Loucy (cell line): ENCODE data around the gene PPID.

ENCODE experiments used
- H2AFZ ChIP-seq: fragments of 200-600 bp; sonication (generic); 2 replicates; pipeline ENCODE4 v1.6.0; 2016; ENCODE audit warnings: antibody characterized with exemption, mild to moderate bottlenecking, low read length, moderate library complexity
- H3F3A ChIP-seq: fragments of 200-600 bp; 2 replicates; pipeline ENCODE4 v1.6.0; 2016; ENCODE audit warnings: antibody characterized with exemption, low read depth, mild to moderate bottlenecking
- H3K27me3 ChIP-seq: fragments of 200-600 bp; sonication (generic); 2 replicates; pipeline ENCODE4 v1.6.1; 2014; ENCODE audit warnings: low read length, mild to moderate bottlenecking; ENCODE audit not compliant: insufficient read depth, poor library complexity, severe bottlenecking
- H3K36me3 ChIP-seq: fragments of 200-600 bp; sonication (generic); 2 replicates; pipeline ENCODE4 v1.6.1; 2016; ENCODE audit warnings: low read length; ENCODE audit not compliant: insufficient read depth
- H3K4me1 ChIP-seq: fragments of 200-600 bp; sonication (generic); 2 replicates; pipeline ENCODE4 v1.5.1; 2014; ENCODE audit warnings: low read length, mild to moderate bottlenecking; ENCODE audit not compliant: insufficient read depth, poor library complexity, severe bottlenecking
- H3K4me2 ChIP-seq: fragments of 200-600 bp; sonication (generic); 2 replicates; pipeline ENCODE4 v1.6.0; 2014; ENCODE audit warnings: antibody characterized with exemption, low read length, low read depth, mild to moderate bottlenecking; ENCODE audit not compliant: poor library complexity, severe bottlenecking
- H3K4me3 ChIP-seq: fragments of 200-600 bp; sonication (generic); 2 replicates; pipeline ENCODE4 v1.5.1; 2014; ENCODE audit warnings: low read length, mild to moderate bottlenecking, mixed read lengths; ENCODE audit not compliant: poor library complexity, severe bottlenecking
- H3K79me2 ChIP-seq: fragments of 200-600 bp; sonication (generic); 2 replicates; pipeline ENCODE4 v1.6.1; 2014; ENCODE audit warnings: low read length; ENCODE audit not compliant: insufficient read depth
- H3K9ac ChIP-seq: fragments of 200-600 bp; sonication (generic); 2 replicates; pipeline ENCODE4 v1.6.0; 2014; ENCODE audit warnings: mild to moderate bottlenecking, low read depth, low read length, moderate library complexity; ENCODE audit not compliant: poor library complexity, severe bottlenecking
- H3K9me2 ChIP-seq: fragments of 200-600 bp; sonication (generic); replicated peaks from 2 replicates; pipeline ENCODE4 v1.6.1; 2016; ENCODE audit warnings: low read depth, low read length, mixed read lengths
- H3K9me3 ChIP-seq: fragments of 200-600 bp; sonication (generic); 2 replicates; pipeline ENCODE4 v1.6.1; 2014; ENCODE audit warnings: mild to moderate bottlenecking, antibody characterized with exemption, low read length, low read depth; ENCODE audit not compliant: insufficient read depth
- H4K20me1 ChIP-seq: fragments of 200-600 bp; sonication (generic); 2 replicates; pipeline ENCODE4 v1.6.0; 2014; ENCODE audit warnings: antibody characterized with exemption, low read length, mild to moderate bottlenecking; ENCODE audit not compliant: insufficient read depth, poor library complexity, severe bottlenecking
- EZH2phosphoT487 ChIP-seq: fragments of 200-600 bp; IDR thresholded peaks from 2 replicates; pipeline ENCODE4 v1.6.1; 2018; ENCODE audit warnings: antibody characterized with exemption, mild to moderate bottlenecking, moderate library complexity, borderline replicate concordance
- TF ChIP-seq, protein P1 (sequence below): fragments of 200-600 bp; sonication (generic); conservative IDR thresholded peaks from 2 replicates; pipeline ENCODE4 v1.5.1; 2014; ENCODE audit warnings: mild to moderate bottlenecking, antibody characterized with exemption, low read length

The PPID gene

GRCh38 chr4:158710814-158711213 lies 12.4 kb downstream of the PPID start:
- Histone ChIP-seq H3F3A (no peaks in the 10 kb centered on the region), H3K4me1 (peaks cover 4% of the 10 kb centered on the region), H3K27me3 (no peaks in the 10 kb centered on the region), H3K4me3 (no peak overlapping the region), H3K9me2 (no peaks in the 10 kb centered on the region), H2AFZ (no peak overlapping the region), H4K20me1 (no peaks in the 10 kb centered on the region), H3K9ac (no peak overlapping the region), H3K9me3 (no peaks in the 10 kb centered on the region), H3K79me2 (no peaks in the 10 kb centered on the region), H3K4me2 (no peak overlapping the region), H3K36me3 (peaks cover 83% of the 10 kb centered on the region)
- no peak for TF ChIP-seq EZH2phosphoT487
- TF ChIP-seq, protein P1, sequence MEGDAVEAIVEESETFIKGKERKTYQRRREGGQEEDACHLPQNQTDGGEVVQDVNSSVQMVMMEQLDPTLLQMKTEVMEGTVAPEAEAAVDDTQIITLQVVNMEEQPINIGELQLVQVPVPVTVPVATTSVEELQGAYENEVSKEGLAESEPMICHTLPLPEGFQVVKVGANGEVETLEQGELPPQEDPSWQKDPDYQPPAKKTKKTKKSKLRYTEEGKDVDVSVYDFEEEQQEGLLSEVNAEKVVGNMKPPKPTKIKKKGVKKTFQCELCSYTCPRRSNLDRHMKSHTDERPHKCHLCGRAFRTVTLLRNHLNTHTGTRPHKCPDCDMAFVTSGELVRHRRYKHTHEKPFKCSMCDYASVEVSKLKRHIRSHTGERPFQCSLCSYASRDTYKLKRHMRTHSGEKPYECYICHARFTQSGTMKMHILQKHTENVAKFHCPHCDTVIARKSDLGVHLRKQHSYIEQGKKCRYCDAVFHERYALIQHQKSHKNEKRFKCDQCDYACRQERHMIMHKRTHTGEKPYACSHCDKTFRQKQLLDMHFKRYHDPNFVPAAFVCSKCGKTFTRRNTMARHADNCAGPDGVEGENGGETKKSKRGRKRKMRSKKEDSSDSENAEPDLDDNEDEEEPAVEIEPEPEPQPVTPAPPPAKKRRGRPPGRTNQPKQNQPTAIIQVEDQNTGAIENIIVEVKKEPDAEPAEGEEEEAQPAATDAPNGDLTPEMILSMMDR: peak; percentile 55

DNA sequence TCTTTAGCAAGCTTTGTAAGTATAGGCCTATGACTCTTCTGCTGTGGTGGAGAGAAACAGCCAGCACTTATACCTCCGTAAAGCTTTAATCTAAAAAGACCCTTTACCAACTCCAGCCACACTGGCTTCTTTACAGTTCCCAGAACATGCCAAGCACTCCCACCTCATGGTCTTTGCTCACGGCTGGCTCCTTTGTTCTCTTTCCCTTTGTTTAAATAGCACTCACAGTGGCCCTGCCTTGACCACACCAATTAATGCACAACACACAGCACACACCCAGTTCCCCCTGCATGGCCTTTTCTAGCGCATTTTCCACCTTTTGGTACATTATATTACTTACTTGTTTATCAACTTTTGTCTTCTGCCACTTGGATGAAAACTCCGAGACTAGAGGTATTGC lies 18.9 kb downstream of the PPID start:
- H3K27me3 ChIP-seq: no peaks in the 10 kb centered on the region
- H3K4me3 ChIP-seq: no peak overlapping the region
- H3K4me2 ChIP-seq: no peak overlapping the region
- TF ChIP-seq, protein P1: no peak
- no peak for TF ChIP-seq EZH2phosphoT487
- H3K4me1 ChIP-seq: no peaks in the 10 kb centered on the region
- peaks cover 25% of the 10 kb centered on the region for H3K36me3 ChIP-seq
- H3K79me2 ChIP-seq: no peaks in the 10 kb centered on the region
- H3F3A ChIP-seq: no peaks in the 10 kb centered on the region
- H2AFZ ChIP-seq: no peak overlapping the region
- H3K9me2 ChIP-seq: no peaks in the 10 kb centered on the region
- H3K9me3 ChIP-seq: no peaks in the 10 kb centered on the region
- no peaks in the 10 kb centered on the region for H4K20me1 ChIP-seq
- no peak overlapping the region for H3K9ac ChIP-seq

- H3K4me2 ChIP-seq: no peak overlapping the region
- TF ChIP-seq, protein P1: no peak
- no peak for TF ChIP-seq EZH2phosphoT487
- H4K20me1 ChIP-seq: no peaks in the 10 kb centered on the region
- no peak overlapping the region for H2AFZ ChIP-seq
- H3K36me3 ChIP-seq: no peaks in the 10 kb centered on the region
- no peaks in the 10 kb centered on the region for H3F3A ChIP-seq
- no peaks in the 10 kb centered on the region for H3K79me2 ChIP-seq
- no peaks in the 10 kb centered on the region for H3K9me3 ChIP-seq
- no peaks in the 10 kb centered on the region for H3K27me3 ChIP-seq
- no peaks in the 10 kb centered on the region for H3K9me2 ChIP-seq
- no peak overlapping the region for H3K9ac ChIP-seq
- H3K4me1 ChIP-seq: no peaks in the 10 kb centered on the region
- H3K4me3 ChIP-seq: no peak overlapping the region
Observed at GRCh38 chr4:158688813-158689212, 34.4 kb downstream of the PPID start.
